Esophagus muscularis mucosa (tissue), 4 donors: ENCODE data around the gene WDFY4. TPM values are rescaled to one million over a fixed set of nuclear protein-coding genes. Genes with fewer than 3 reads are reported as not detected.

Source experiments
- DNase-seq: peaks from one replicate; pipeline ENCODE4 v3.0.0-alpha.2; 2017; ENCODE audit errors: extremely low spot score
- H3K27ac ChIP-seq, 4 donors: fragments of 200-600 bp; sonication (generic); replicated peaks in 1 of 4; 1 replicate in 3 of 4; 2 replicates in 1 of 4; pipeline ENCODE4 v1.5.1; 2016 to 2019; ENCODE audit warnings: mild to moderate bottlenecking in 1 of 4
- H3K27me3 ChIP-seq, 4 donors: fragments of 200-600 bp; sonication (generic); one replicate each; pipeline versions ENCODE4 v1.5.1 to v1.6.0; 2016 to 2019
- H3K36me3 ChIP-seq, 4 donors: fragments of 200-600 bp; sonication (generic); one replicate each; pipeline ENCODE4 v1.5.1; 2016 to 2019
- H3K4me1 ChIP-seq, 4 donors: fragments of 200-600 bp; sonication (generic); one replicate each; pipeline ENCODE4 v1.5.1; 2016 to 2019
- H3K4me3 ChIP-seq, 4 donors: fragments of 200-600 bp; sonication (generic); 1 replicate in 2 of 4; 2 replicates in 2 of 4; pipeline ENCODE4 v1.5.1; 2016 to 2019; ENCODE audit warnings: mild to moderate bottlenecking in 4 of 4, moderate library complexity in 1 of 4
- H3K9me3 ChIP-seq, 4 donors: fragments of 200-600 bp; sonication (generic); 1 replicate in 3 of 4; 2 replicates in 1 of 4; pipeline ENCODE4 v1.5.1; 2016 to 2019
- CTCF ChIP-seq, 3 experiments: fragments of 200-600 bp in 2 of 3; fragments of 450-650 bp in 1 of 3; sonication (generic) in 2 of 3; IDR thresholded peaks; one replicate each; pipeline ENCODE4 v1.5.1; 2017 to 2019; ENCODE audit warnings: antibody characterized with exemption in 3 of 3, mild to moderate bottlenecking in 2 of 3, moderate library complexity in 1 of 3
- EP300 ChIP-seq: sonication (generic); formaldehyde crosslinking; IDR thresholded peaks from one replicate; pipeline ENCODE4 v1.6.1; 2017; ENCODE audit warnings: antibody characterized with exemption
- POLR2A ChIP-seq: fragments of 450-650 bp; IDR thresholded peaks from one replicate; pipeline ENCODE4 v1.6.1; 2017; ENCODE audit warnings: antibody characterized with exemption, moderate library complexity, mild to moderate bottlenecking, low read depth
- POLR2AphosphoS5 ChIP-seq, 2 donors: sonication (generic); formaldehyde crosslinking; IDR thresholded peaks; one replicate each; pipeline ENCODE4 v1.6.1; 2017; ENCODE audit warnings: antibody characterized with exemption in 2 of 2
- WGBS: methylation state at CpG from one replicate; pipeline ENCODE4 v1.1.5; 2018; 5-methylcytosine and 5-hydroxymethylcytosine counted together
- intact Hi-C: fragments of 100-400 bp; cut with DNase I; formaldehyde crosslinking; loops from one replicate; pipeline ENCODE4 v1.15.1; 2023
- total RNA-seq, 4 donors: library from RNA; depleted of rRNA; stranded (reverse); fragments of >200 nt; gene quantifications; one replicate each; pipeline versions ENCODE4 v1.1.0 to v1.2.1, GENCODE V29; 2016

The WDFY4 gene
- total RNA-seq, 4 donors from 2014 or later: 2.3 to 7.3 (median 5.2) TPM

DNA sequence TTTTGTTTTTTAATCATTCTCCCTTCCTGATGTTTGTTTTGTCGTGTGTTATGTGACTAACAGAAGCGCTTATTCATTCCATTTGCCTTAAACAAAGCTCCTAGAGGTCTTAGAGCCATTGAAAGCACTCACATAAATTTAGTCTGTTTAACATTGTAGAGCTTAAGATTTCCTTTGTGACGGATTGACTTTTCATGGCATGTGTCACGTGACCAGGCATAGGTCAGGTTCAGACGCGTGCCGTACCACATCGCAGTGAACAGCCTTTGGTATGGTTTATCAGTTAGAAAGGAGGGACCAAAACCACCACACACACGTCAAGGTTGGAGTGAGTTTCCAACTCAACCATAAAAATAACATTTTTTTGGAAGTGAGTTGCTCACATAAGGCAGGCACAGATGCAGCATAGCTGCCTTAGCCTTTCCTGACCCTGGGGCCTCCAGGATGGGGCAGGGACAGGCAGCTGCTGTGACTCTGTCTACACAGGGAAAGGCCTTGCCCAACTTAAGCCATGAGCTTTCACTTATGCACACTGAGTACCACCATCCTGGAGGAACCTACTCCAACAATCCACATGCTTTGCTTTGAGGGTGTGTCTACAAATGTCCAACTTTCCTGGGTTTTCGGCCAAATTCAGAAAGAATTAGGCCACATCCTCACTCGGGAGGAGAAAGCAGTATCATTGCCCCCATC is 55.5 kb downstream of the WDFY4 start:
- peak; percentile 55 for DNase-seq
- H3K27ac ChIP-seq: no peak overlapping the region
- H3K27me3 ChIP-seq: peaks cover 0 to 4% (median 0%) of the 10 kb centered on the region in 4 donors
- no peaks in the 10 kb centered on the region for H3K36me3 ChIP-seq
- TF ChIP-seq CTCF (IDR thresholded peaks at IDR 0.05): no peak
- TF ChIP-seq POLR2AphosphoS5 (IDR thresholded peaks at IDR 0.05): no peak
- TF ChIP-seq POLR2A: no peak
- TF ChIP-seq EP300: no peak
- intact Hi-C loops: no loop called here
- no peak overlapping the region for H3K4me3 ChIP-seq
- WGBS: 76% methylated on average over 11 of the region's 11 CpGs
- no peaks in the 10 kb centered on the region for H3K4me1 ChIP-seq
- no peaks in the 10 kb centered on the region for H3K9me3 ChIP-seq

- intact Hi-C loops: no loop called here
- DNase-seq: peak; percentile 45
- H3K4me1 ChIP-seq: no peaks in the 10 kb centered on the region
- no peaks in the 10 kb centered on the region for H3K9me3 ChIP-seq
- H3K27me3 ChIP-seq: peaks cover 0 to 4% (median 0%) of the 10 kb centered on the region in 4 donors
- H3K27ac ChIP-seq: no peak overlapping the region
- TF ChIP-seq POLR2AphosphoS5 (IDR thresholded peaks at IDR 0.05) (no peak), CTCF (IDR thresholded peaks at IDR 0.05) (no peak), POLR2A (no peak), EP300 (no peak)
- WGBS: 60% methylated on average over 2 of the region's 2 CpGs
- no peaks in the 10 kb centered on the region for H3K36me3 ChIP-seq
- H3K4me3 ChIP-seq: no peak overlapping the region
Measured at GRCh38 chr10:48740988-48741387, 56.3 kb downstream of the WDFY4 start.

GRCh38 chr10:48742891-48743860 is 58.5 kb downstream of the WDFY4 start:
- TF ChIP-seq POLR2AphosphoS5 (IDR thresholded peaks at IDR 0.05) (no peak), POLR2A (no peak)
- intact Hi-C loops: no loop called here
- Histone ChIP-seq H3K27me3 (no peaks in the 10 kb centered on the region), H3K9me3 (peaks cover 0 to 4% (median 2%) of the 10 kb centered on the region in 4 donors), H3K4me3 (no peak overlapping the region), H3K27ac (no peak overlapping the region), H3K36me3 (no peaks in the 10 kb centered on the region), H3K4me1 (no peaks in the 10 kb centered on the region)
- DNase-seq: peak; percentile 81
- 89% methylated on average over 11 of the region's 18 CpGs for WGBS

DNA sequence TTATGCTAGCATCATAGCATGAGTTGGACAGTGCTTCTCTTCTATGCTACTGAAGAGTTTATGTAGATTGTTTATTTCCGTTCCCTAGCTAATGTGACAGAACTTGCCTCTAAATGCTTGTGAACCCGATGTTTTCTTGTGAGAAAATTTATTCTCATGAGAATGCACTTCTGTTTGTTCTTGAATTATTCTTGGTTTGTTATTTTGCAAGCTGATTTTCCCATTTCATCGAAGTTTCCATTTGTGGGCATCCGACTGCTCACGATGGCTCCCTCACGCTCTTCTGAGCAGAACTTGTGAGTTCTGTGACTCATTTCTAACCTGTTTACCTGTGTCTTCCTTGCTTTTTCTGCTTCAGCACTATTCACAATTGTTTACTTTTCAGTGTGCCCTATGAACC is 59.9 kb downstream of the WDFY4 start:
- Histone ChIP-seq H3K27me3 (no peaks in the 10 kb centered on the region), H3K27ac (no peak overlapping the region), H3K9me3 (peaks cover 0 to 4% (median 2%) of the 10 kb centered on the region in 4 donors), H3K4me1 (no peaks in the 10 kb centered on the region), H3K36me3 (no peaks in the 10 kb centered on the region), H3K4me3 (no peak overlapping the region)
- intact Hi-C loops: no loop called here
- WGBS: 86% methylated on average over 6 of the region's 6 CpGs
- DNase-seq: peak; percentile 17
- no peak for TF ChIP-seq CTCF (IDR thresholded peaks at IDR 0.05)
- TF ChIP-seq EP300: no peak
- no peak for TF ChIP-seq POLR2AphosphoS5 (IDR thresholded peaks at IDR 0.05)
- TF ChIP-seq POLR2A: no peak

GRCh38 chr10:48745662-48746245 is 61.1 kb downstream of the WDFY4 start:
- Histone ChIP-seq H3K4me3 (no peak overlapping the region), H3K9me3 (peaks cover 0 to 4% (median 2%) of the 10 kb centered on the region in 4 donors), H3K36me3 (no peaks in the 10 kb centered on the region), H3K27ac (no peak overlapping the region), H3K27me3 (no peaks in the 10 kb centered on the region), H3K4me1 (no peaks in the 10 kb centered on the region)
- TF ChIP-seq CTCF (IDR thresholded peaks at IDR 0.05): no peak
- no peak for TF ChIP-seq POLR2A
- TF ChIP-seq POLR2AphosphoS5 (IDR thresholded peaks at IDR 0.05): no peak
- TF ChIP-seq EP300: no peak
- WGBS: 69% methylated on average over 26 of the region's 27 CpGs
- intact Hi-C loops: no loop called here
- DNase-seq: peak; percentile 64
